NB4 (cell line): Measurements from ENCODE around the gene CPHXL2.

ENCODE experiments used
- CTCF ChIP-seq: IDR thresholded peaks from one replicate; pipeline ENCODE4 v1.5.1; 2012; ENCODE audit warnings: low read depth, low read length
- MAX ChIP-seq: IDR thresholded peaks from 2 replicates; pipeline ENCODE4 v1.6.1; 2011; ENCODE audit warnings: low read depth, low read length
- POLR2A ChIP-seq: IDR thresholded peaks from 2 replicates; pipeline ENCODE4 v1.6.1; 2011; ENCODE audit warnings: mild to moderate bottlenecking; ENCODE audit not compliant: insufficient read length; ENCODE audit errors: extremely low read depth

- TF ChIP-seq CTCF (no peak), POLR2A (no peak), MAX (no peak)
Observed at GRCh38 chr16:75718452-75718851, 41.6 kb upstream of the CPHXL2 start.
